ENCODE measurements around the gene DIP2C.

Gene DIP2C

DNA sequence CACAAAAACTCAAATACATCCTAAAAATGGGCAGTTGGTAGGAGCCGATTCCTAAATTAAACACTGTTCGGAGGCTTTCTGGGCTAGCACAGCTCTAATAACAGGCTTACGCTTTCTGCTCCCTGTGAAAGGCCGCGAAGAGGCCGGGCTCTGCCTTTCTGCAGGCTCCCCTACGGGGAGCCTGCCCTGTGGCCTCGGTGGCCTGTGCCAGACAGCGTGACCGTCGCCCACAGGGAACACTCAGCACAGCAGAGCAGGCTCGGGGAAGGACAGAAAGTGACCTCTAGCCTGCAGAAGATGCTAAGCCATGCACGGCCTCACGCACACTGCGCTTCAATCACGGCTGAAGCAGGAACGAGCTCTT, 64.2 kb downstream of the DIP2C start:
- DNase-seq, result no peak

DNA sequence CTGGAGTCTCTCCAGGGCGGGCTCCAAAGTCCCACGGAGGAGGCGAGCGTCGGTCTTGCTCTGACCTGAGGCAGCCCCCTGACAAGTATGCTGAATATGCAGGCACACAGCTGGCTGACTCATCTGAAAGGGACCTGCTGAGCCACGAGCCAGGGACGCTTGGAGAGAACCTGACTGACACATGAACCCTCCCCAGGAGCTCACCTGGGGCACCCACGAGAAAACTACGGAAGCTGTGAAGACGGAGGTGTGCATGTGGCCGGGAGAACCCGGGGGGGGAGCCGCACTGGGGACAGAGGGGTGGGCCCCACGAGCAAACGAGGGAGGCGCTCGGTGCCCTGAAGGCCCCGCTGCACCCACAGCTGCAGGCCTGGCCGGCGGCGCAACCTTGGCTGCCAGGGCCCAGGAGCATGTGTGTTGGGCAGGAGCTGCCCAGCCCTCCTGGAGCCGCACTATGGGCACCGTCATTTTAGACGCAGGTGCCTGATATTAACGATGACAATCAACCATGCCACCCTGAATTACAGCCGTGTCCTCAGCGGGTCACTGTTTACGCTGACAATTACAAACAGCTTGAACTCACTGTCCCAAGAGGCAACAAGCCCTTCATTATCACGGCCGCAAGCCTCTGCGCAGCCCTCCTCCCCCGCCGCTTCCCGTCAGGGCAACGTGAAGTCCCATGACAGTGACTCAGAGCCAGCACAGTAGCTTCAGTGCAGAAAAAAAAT, 64.7 kb downstream of the DIP2C start:
- DNase-seq, result no peak

DNA sequence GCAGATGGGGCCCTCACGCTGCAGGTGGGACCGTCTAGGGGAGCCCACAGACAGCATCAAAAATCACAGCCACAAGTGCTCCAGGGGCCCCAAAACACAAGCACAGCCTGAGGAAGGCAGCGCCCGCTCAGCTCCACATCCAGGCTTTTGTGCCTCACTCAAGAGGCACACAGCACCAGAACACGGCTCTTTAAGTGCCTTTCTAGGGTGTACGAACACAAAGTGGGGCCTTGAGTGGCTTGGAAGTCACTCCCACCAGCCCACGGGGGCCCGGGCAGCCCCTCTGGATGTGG, 65.2 kb downstream of the DIP2C start:
- DNase-seq, result no peak

DNA sequence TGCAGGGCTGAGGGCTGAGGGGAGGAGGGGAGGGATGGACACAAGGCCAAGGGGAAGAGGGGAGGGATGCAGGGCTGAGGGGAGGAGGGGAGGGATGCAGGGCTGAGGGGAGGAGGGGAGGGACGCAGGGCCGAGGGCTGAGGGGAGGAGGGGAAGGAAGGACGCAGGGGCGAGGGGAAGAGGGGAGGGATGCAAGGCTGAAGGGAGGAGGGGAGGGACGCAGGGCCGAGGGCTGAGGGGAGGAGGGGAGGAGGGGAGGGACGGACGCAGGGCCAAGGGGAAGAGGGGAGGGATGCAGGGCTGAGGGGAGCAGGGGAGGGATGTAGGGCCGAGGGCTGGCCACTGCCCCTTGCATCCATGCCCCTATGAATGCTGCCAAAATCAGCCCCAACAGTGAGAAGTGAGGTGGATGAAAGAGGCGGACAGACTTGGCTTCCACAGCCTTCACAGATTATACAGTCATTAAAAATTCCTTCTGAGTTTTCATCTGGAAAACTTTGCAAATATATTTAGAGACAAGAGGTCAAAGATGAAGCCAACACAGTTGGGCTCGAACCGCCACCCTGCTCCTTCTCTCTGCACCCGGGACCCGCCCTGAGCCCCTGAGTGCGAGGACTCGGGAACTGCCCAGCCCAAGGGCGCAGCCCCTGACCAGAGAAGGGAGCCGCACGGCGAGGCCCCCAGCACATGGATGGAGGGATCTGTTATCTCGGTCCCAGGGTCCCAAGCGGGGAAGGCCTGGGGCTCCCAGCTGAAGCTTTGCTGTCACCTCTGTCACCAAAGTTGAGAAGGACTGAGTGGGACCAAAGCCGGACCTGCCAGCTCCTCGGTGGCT, 65.8 kb downstream of the DIP2C start:
- DNase-seq, result no peak

DNA sequence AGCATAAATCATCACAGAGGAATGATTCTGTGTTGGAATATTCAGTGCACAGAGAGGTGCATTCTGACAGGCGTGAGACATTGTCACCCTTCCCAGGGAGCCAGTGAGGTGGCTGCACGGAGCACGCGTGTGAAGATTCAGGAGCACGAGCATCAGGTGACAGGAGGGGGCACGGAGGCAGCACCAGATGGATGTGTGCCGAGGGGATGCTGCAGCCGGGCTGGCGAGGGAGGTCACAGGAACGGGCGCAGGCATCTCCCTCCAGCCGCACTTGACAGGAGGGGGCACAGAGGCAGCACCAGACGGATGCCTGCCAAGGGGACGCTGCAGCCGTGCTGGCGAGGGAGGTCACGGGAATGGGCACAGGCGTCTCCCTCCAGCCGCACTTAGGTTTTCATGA, 66.5 kb downstream of the DIP2C start:
- DNase-seq, result no peak

DNA sequence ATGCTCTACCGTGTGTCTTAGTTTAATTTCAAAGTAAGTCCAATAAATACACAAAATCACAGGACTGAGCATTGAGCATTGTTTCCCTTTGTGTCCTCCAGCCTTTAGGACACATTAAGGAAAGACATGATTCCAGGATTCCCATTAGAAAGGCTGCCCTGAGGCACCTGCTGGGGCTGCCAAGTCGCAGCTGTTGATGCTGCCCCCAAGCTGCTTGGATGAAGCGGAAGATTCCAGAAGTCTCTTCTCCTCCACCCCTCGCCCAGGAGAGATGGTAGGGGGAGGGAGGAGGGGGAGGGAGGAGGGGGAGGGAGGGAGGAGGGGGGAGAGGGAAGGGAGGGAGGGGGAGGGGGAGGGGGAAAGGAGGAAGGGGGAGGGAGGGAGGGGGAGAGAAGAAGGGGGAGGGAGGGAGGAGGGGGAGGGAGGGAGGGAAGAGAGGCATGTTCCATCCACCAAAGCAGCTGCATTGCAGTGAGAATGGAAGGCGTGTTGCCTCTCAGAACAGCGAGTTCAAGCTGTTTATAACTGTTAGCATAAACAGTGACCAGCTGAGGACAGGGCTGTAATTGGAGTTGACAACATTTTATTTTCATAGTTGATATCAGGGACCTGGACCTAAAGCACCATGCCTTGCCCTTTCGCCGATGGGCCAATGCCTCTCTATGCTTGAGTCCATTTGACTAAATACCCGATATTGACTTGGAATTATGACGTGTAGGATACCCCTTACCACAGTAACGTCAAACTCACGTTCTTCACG, 67.3 kb downstream of the DIP2C start:
- DNase-seq, result no peak

DNA sequence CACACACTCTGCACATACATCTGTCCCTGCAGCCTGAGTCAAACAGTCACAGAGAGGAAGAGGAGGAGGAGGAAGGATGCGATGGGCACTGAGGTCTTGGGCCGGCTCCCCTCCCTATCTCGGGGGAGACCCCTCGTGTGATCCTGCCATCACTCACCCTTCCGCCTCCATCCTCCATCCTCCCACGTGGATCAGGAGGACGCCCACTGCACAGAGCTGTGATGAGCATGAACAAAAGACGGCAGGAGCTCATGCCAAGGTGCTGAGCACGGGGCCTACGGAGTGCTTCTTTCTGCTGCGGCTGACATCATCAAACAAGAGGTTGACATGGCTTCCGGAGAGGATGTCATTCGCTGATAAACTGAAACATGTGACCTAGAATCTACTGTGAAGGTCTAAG, 68.0 kb downstream of the DIP2C start:
- DNase-seq, result no peak

DNA sequence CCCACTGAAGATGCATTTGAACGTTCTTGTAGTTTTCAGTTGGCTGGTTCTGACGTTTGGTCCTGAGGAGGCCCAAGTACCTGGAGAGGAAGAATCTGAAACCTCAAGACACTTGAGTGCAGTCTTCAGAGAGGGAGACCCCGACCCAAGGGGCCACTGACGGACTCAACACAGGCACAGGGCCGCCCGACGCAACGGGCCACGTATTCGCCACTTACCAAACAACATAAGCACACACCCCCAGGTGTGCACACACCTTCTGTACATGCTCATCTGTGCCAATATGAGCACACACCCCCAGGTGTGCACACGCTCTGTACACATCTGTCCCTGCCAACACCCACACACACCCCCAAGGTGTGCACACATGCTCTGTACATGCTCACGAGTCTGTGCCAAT, 68.5 kb downstream of the DIP2C start:
- no peak for DNase-seq

DNA sequence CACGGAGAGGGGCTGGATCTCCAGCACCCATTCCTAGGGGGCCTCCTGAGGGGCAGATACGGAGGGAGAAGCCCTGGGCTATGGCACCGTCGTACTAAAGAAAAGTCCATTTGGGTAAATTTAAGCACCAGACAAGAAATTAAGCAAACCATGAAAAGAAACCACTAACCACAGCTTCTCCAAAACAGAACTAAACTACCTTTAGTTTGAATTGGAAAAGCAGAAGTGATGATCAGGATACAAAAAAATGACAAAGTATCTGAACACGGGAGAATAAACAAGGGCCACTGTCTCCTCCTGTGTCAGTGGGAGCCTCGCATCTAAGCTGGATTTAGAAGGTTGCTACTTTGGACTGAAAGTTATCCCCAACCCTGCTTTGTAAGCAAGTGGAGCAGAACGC, 69.1 kb downstream of the DIP2C start:
- DNase-seq, result no peak

DNA sequence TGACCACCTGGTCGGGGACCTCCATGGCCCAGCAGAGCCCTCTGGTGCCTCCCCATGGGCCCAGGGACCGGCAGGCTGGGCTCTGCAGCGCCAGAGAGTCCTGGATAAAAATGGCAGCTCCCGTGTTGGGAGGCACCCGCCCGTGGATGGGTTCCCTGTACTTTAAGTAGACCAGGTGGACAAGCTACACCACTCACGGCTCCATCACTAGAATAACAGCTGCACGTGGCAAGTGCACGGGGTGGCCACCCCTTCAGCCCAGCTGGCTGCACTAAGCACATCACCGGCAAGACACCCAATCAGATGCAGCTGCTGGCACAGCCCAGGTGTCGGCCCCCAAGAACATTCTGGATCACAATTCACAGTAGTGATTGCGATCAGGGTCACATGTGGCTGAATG, 69.8 kb downstream of the DIP2C start:
- DNase-seq, result no peak

DNA sequence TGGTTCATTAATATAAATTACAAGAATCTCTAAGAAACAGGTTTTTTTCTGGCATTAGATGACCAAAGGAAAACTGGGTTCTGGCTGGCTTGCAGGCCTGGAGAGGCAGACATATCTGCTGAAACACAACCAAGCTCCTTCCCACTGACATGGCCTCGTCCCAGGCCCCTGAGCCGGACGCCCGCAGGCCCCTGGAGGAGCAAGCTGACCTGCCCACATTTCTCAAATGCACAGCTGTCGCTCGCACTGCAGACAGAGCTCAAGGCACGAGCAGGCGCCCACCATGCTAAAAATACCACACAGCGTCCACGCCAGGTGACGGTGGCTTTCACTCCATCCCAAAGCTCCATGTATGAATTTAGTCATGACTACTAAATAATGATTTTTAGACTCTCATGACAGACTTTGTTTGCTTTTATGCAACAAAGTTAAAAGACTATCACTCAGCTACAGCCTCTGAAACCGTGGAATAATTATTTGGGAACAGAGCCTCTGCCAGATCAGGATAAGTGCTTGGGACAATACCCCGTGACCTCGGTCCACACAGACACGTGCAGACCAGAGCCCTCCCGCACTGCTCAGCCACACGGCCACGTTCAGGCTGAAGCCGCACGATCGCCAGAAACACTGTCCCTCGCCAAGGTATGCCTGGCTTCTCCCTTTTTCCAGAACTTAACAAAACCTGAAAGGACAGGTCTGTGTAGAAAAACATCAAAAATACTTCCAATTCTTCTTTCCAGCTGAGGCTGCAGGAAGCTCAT, 71.1 kb downstream of the DIP2C start:
- no peak for DNase-seq

DNA sequence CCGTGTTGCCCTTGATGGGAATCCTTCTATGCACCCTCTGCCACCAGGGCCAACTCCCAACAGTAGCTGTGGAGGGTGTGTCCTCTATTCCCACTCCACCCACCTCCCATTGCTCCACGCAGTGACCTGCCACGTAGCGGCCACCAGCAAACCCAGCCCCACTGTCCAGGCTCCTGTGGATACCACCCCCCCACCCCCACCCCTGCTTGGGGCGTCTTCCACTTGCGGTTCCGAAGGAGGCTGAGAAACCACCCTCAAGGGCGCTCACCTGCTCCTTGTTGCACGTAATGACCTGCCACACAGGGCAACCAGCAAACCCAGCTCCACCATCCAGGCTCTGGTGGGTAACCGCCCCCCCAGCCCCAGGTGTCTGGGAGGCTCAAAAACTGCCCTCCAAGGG, 72.0 kb downstream of the DIP2C start:
- DNase-seq, result no peak

DNA sequence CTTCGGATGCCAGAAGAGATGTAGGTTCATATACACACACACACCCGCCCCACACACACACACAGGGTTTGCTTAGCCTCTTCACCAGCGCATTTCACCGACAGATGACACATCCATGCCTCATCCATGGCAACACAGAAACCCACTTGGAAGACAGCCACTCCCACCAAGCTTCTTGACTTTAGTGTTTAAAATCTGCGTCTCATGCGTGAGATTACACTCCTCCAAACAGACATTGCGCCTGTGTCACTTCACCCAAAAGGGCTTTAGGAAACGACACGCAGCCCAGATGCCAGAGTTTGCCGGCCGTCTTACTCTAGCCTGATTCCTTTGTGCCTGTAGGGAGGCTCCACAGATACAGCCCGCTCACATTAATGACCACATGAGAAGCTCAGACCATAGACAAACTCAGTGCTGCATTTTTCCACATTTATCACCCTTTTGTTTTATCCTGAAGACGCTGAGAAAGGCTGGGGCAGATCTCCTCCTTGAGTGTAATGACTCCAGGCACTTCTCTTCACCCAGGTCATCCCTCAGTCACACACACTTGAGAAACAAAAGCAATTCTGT, 73.8 kb downstream of the DIP2C start:
- DNase-seq, result no peak

DNA sequence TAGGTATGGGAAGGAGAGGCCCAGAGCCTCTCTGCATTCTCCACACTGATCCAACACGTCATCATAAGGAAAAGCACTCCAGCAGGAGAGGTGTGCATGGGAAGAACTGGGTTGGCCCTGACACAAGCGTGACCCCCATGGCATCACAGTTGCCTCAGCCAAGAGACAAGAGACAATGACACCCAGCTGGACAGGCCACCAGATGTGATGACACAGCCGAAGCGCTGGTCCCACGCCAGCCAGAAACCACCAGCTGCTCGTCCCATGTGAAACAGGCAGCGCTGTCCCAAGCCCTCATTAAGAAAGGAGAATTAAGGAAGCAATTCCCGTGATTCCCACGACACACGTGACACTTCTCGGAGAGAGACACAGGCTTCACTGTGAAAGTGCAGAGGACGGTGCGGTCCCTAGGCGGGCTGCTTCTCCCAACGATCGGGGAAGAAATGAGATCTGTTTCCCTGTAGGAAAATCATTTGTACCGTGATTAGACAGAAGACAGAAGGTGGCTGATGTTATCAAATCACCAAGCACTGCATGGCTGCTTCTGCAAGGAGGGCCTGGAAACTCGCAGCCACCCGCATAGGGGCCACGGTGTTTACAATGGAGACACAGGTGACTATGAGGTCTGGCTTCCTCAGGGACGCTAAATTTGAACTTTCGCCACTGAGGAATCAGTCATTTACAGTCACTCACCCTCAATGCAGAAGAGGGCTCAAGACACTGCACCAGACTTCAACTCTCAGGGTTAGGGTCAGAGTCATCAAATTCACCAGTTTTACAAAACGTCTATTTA, 74.5 kb downstream of the DIP2C start:
- DNase-seq, result no peak

DNA sequence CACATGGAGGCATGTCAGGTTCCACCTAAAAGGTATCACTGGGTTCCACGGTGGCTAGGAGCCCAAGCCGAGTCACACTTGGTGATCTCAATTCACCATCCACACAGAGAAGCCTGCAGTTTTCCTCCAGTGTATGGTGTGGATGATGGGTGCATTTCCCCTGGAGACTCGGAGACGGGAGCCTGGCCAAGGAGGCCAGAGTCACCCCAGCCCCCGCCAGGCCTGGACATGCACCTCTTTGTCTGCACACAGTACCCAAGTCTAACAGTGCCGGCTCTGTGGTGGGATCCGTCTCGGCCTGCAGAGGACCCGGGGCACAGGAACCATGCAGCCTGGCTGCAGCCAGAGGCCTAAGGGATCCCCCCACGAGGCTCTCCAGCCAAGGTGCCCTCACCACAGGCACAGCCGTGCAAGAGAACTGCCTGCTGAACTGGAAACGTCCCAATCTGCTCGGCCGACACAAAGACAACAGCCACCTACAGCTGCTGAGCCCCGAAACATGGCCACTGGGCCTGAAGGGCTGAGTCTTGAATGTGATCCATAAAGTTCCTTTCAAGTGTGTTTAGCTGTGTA, 75.2 kb downstream of the DIP2C start:
- no peak for DNase-seq

DNA sequence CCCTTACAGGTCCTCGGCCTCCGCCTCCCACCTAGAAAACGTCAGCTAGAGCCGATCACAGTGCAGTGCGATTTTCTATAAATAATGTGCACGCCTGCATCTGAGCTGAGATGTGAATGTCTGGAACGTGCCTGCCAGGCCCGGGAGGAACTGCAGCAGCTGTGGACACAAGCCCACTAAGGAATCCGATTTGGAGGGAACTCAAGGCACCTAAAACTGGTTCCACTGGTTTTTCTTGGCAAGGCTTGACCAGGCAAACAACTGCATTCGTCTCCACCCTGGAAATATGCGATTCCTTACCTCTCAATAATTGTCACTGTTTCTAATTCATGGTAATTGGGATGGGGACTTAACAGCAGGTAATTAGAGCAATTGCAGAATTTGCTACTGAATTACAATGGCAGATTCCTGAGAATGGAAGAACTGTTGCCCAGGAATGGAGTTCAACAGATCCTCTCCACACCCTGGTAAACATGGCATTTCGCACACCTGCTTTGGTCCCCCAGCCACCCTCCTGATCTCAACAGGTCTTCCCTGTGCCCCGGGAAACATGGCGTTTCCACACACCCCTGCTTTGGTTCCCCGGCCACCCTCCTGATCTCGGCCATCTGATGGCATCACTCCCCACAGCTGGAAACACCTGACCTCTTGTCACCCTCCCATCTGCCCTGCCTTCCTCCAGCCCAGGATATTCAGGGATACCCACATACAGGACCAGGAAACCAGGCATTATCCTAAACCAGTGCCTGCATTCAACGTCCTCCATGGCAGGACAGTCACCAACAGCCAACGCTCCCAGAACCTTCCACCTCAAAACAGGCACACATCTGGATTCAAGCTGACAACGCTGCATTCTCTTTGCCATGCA, 76.0 kb downstream of the DIP2C start:
- DNase-seq, result no peak

DNA sequence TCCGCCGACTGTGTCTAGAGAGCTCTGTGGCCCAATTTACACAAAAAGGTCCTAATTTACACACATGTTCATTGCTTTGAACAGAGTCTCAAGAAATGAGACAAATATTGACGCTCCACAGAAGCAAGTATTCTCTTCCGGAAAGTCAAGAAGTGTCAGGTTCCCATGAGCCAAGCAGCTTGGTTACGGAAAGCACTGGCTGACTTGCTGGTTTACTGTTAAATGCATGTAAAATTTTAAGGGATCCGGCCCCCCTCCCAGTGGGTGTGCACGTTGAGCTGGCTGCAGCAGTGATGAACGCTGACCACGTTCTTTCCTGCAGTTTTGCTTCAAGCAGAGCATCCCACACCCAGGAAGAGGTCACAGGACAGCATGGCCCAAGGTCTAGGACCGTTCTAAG, 76.8 kb downstream of the DIP2C start:
- DNase-seq, result no peak

DNA sequence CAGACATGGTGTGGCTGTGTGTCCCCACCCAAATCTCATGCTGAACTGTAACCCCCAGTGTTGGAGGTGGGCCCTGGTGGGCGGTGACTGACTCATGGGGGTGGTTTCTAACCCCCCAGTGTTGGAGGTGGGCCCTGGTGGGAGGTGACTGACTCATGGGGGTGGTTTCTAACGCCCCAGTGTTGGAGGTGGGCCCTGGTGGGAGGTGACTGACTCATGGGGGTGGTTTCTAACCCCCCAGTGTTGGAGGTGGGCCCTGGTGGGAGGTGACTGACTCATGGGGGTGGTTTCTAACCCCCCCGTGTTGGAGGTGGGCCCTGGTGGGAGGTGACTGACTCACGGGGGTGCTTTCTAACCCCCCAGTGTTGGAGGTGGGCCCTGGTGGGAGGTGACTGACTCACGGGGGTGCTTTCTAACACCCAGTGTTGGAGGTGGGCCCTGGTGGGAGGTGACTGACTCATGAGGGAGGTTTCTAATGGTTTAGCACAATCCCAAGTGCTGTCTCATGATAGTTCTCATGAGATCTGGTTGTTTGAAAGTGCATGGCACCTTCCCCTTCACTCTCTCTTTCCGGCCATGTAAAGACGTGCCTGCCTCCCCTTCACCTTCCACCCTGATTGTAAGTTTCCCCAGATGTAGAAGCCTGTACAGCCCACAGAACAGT, 78.7 kb downstream of the DIP2C start:
- DNase-seq, result peak; percentile 58

DNA sequence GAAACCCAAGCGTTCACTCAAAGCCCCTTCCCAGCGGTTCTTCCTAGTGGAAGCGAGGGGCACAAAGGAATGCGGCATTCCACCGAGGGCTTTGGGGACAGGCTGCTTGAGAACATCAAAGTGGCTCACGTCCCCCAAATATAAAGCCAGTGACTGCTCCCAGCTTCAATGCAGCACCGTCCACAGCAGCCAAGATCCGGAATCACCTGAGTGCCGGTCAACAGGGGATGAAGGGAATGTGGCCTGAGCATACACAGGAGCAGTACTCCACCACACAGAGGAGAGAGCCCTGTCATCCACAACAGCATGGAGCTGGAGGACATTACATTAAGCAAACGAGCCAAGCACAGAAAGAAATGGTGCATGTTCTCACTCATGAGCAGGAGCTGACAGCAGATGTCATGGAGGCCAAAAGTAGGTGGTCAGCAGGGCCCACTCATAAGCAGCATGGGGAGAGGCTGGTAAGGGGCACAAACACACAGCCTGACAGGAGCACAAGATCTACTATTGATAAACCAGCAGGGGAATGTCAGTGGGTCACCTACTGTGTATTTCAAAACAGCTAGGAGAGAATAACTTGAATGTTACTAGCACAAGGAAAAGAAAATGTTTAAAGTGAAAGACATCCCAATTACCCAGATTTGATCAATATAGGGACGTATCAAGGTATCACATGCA, 79.5 kb downstream of the DIP2C start:
- DNase-seq, result no peak

DNA sequence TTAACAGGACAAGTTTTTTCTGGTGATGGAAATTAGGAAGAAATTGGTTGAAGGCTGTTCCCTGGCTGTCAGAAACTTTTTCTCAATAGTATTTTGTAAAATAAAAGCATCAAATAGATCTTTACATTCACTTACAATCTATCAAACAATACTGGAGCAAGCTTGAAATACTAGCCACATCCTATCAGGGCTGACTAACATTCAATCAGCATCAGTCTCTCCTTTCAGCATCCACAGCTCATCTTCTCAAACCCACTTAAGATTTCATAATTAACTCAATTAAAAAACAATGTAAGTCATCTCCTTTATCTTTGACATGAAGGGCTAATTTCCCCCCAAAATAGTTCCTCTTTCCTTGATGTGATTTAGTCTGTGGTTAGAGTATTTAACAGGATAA, 80.2 kb downstream of the DIP2C start:
- DNase-seq, result no peak

Data from NCI-H226 (cell line).